Neural progenitor cell (in vitro differentiated cells): ENCODE data around the gene HNMT.
"Not testable (repeated sequence)": the region's sequence is repeated elsewhere in the genome, so short reads cannot be mapped to it uniquely, and the experiment has no call there.

Experiments
- EZH2 ChIP-seq: fragments of 200-600 bp; sonication (generic); IDR thresholded peaks from 2 replicates; pipeline ENCODE4 v1.6.1; 2017; ENCODE audit warnings: antibody characterized with exemption, mild to moderate bottlenecking, moderate library complexity
- EZH2phosphoT487 ChIP-seq: fragments of 200-600 bp; sonication (generic); IDR thresholded peaks from 2 replicates; pipeline ENCODE4 v1.6.1; 2017; ENCODE audit warnings: antibody characterized with exemption
- TF ChIP-seq, protein P1 (sequence below): fragments of 200-600 bp; sonication (generic); IDR thresholded peaks from 2 replicates; pipeline ENCODE4 v1.5.1; 2017; ENCODE audit warnings: antibody characterized with exemption, mild to moderate bottlenecking

DNA sequence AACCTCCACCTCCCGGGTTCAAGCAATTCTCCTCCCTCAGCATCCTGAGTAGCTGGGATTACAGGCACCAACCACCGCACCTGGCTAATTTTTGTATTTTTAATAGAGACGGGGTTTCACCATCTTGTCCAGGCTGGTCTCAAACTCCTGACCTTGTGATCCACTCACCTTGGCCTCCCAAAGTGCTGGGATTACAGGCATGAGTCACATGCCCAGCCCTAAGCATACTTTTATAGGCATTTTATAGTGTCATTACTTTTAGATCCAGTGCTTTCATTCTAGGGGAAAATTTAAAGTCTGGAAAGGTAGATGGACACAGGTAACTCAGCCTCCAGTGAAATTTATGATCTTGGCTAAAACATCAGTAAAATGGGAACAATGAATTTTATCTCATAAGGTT, 7.0 kb downstream of the HNMT start:
- TF ChIP-seq, protein P1, sequence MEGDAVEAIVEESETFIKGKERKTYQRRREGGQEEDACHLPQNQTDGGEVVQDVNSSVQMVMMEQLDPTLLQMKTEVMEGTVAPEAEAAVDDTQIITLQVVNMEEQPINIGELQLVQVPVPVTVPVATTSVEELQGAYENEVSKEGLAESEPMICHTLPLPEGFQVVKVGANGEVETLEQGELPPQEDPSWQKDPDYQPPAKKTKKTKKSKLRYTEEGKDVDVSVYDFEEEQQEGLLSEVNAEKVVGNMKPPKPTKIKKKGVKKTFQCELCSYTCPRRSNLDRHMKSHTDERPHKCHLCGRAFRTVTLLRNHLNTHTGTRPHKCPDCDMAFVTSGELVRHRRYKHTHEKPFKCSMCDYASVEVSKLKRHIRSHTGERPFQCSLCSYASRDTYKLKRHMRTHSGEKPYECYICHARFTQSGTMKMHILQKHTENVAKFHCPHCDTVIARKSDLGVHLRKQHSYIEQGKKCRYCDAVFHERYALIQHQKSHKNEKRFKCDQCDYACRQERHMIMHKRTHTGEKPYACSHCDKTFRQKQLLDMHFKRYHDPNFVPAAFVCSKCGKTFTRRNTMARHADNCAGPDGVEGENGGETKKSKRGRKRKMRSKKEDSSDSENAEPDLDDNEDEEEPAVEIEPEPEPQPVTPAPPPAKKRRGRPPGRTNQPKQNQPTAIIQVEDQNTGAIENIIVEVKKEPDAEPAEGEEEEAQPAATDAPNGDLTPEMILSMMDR = not testable (repeated sequence)
- TF ChIP-seq EZH2, EZH2phosphoT487: not testable (repeated sequence)
